ENCODE data around the gene ALG1L2. TPM values are rescaled to one million over a fixed set of nuclear protein-coding genes. Genes with fewer than 3 reads are reported as not detected.

ALG1L2 gene, protein sequence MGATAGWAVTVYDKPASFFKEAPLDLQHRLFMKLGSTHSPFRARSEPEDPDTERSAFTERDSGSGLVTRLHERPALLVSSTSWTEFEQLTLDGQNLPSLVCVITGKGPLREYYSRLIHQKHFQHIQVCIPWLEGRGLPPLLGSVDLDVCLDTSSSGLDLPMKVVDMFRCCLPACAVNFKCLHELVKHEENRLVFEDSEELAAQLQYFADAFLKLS
- total RNA-seq = not detected in 2 replicates

DNA sequence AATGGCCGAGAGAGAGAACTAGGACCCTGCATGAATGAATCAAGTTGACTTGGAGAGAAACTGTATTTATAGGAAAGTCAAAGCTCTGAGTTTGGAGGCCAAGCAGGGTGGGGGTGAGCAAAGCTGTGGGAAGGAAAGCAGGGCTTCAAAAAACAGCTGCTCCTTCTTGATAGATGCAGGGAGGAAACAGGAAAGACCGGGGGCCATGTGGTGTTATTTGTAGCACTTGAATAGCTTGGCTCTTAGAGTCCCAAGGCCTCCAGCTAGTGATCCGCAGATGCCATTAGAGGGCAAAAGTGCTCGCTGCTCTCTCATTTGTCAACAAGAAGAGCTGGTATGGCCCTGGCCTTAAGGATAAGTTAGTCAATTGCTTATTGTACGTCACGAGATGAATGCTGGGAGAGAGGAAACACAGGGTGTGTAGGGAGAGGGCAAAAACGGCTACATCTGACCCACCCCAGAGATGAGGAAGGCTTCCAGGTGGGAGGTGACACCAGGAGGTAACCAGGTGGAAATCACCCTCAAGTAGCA, at the start of gene ALG1L2:
Gene ALG1L2 (plus strand): TSS at position 481 of the 531 bp plus-strand sequence. CDS start 186 bp downstream, outside the sequence.

Other genes with a start within 250 kb of the ALG1L2 start
- 9.3 and 12.3 TPM in 2 replicates for gene TMCC1, start 188.1 kb upstream of the ALG1L2 start, total RNA-seq
- not detected in 2 replicates for gene TRH, start 107.1 kb upstream of the ALG1L2 start, total RNA-seq

Measured in placental pericyte (primary cell).